ENCODE results near the gene POLR3GL. TPM values are rescaled to one million over a fixed set of nuclear protein-coding genes. Genes with fewer than 3 reads are reported as not detected.
A peak's percentile ranks its signal among the peaks of the same experiment; 100 is the strongest.

The POLR3GL gene, protein sequence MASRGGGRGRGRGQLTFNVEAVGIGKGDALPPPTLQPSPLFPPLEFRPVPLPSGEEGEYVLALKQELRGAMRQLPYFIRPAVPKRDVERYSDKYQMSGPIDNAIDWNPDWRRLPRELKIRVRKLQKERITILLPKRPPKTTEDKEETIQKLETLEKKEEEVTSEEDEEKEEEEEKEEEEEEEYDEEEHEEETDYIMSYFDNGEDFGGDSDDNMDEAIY
- polyA plus RNA-seq (2011; rRNA removed), result 23.1 and 25.0 TPM in 2 replicates
- polyA minus RNA-seq (2011; rRNA and poly(A)+ RNA removed), result 8.7 and 9.9 TPM in 2 replicates

DNA sequence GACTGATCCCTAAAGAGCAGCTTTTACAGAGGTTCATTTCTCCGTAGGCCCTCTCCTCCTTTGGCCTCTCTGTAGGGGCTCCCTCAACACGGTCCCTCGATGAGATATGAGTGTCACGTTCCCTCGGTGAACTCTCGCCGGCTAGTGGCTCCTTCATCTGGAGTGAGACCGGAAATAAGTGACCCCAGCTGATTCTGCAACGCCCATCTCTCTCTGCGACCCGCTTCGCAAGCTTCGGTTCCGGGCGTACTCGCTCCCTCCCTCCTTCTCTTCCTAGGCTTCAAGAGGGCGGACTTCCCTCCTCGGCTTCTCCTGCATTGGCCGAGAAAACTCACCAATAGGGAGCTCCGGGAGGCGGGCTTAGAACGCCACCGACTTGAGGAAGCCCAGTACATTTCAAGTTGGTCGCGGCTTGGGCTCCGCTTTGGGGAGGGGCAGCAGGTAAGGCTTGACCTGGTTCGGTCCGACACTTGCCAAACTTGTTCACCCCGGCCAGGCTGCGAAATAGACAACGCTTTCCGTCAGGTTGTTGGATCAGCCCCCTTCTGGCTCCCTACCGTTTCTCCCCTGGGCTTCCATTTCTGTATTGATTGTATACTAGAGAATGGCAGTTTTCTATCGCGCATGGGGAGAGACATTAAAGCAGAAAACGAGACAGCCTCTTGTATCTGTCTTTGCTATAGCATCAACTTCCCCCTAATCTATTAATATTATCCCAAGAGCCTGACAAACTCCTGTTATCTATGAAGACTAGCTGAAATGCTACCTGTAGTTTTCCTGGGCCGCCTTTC, at the start of gene POLR3GL, which contains the start of gene ANKRD34A:
Gene POLR3GL (plus strand): TSS at position 363 of the 791 bp plus-strand sequence. CDS start 10,176 bp downstream, outside the sequence.
Gene ANKRD34A (minus strand): TSS at position 248 of the 791 bp plus-strand sequence. CDS start 2,816 bp downstream, outside the sequence.
- ChIA-PET CTCF (interaction anchor here (1.1 to 4.0 kb wide), 8 partner anchors 14 to 119 kb away, joined by 3 to 37 read pairs (median 5); partner anchors contain the start of genes NUDT17 and RBM8A), POLR2A (interaction anchor here (1.0 to 3.5 kb wide), 9 partner anchors 15 to 119 kb away, joined by 3 to 21 read pairs (median 9); partner anchors contain the start of genes NUDT17, PEX11B, PIAS3 and RBM8A)
- H3K27ac ChIP-seq (ENCODE audit: low read depth, low read length), result peak within 1 kb of the TSS; percentile 89
- no peaks in the 10 kb centered on the region for H3K27me3 ChIP-seq (ENCODE audit: control insufficient read depth, insufficient read depth, low read length)
- peaks cover 7% of the 10 kb centered on the region for H3K9me3 ChIP-seq (ENCODE audit: control insufficient read depth, insufficient read depth, low read length)
- H3K4me3 ChIP-seq (ENCODE audit: low read depth, low read length), result peak within 1 kb of the TSS; percentile 79
- peak; percentile 72 for DNase-seq (ENCODE audit: low read depth, low spot score)
- TF ChIP-seq, protein P1, sequence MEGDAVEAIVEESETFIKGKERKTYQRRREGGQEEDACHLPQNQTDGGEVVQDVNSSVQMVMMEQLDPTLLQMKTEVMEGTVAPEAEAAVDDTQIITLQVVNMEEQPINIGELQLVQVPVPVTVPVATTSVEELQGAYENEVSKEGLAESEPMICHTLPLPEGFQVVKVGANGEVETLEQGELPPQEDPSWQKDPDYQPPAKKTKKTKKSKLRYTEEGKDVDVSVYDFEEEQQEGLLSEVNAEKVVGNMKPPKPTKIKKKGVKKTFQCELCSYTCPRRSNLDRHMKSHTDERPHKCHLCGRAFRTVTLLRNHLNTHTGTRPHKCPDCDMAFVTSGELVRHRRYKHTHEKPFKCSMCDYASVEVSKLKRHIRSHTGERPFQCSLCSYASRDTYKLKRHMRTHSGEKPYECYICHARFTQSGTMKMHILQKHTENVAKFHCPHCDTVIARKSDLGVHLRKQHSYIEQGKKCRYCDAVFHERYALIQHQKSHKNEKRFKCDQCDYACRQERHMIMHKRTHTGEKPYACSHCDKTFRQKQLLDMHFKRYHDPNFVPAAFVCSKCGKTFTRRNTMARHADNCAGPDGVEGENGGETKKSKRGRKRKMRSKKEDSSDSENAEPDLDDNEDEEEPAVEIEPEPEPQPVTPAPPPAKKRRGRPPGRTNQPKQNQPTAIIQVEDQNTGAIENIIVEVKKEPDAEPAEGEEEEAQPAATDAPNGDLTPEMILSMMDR (IDR thresholded peaks at IDR 0.05; ENCODE audit: low read depth, low read length), result peak; percentile 15; the same call in 1 of the 2 replicates

DNA sequence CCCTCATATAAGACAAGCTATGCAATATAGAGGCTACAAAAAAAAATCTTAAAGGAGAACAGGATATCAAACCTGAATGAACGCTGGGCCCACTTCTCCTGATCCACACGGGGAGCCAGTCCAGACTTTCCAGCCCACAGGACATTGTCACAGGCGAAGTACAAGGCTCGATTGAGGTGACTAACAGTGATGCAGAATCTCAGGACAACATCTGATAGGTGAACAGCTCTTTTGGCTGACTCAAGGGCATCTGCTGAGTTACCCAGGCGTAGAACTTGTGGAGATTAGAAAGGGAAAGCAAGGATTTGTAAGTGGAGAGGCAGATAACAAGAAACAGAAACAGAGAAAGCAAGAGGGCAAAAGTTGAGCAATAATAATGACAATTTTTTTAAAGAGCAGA, 47.7 kb upstream of the POLR3GL start:
- no peak for DNase-seq (ENCODE audit: low read depth, low spot score)
- Histone ChIP-seq H3K27me3 (ENCODE audit: control insufficient read depth, insufficient read depth, low read length) (no peaks in the 10 kb centered on the region), H3K9me3 (ENCODE audit: control insufficient read depth, insufficient read depth, low read length) (no peaks in the 10 kb centered on the region), H3K4me3 (ENCODE audit: low read depth, low read length) (no peak overlapping the region), H3K27ac (ENCODE audit: low read depth, low read length) (no peak overlapping the region)
- TF ChIP-seq, protein P1 (IDR thresholded peaks at IDR 0.05; ENCODE audit: low read depth, low read length), result no peak
- CTCF ChIA-PET, result interaction anchor here (0.8 to 4.1 kb wide), 3 partner anchors 25 to 91 kb away, joined by 4 to 27 read pairs (median 11); partner anchors contain the start of gene NUDT17
- POLR2A ChIA-PET, result no interaction called here

DNA sequence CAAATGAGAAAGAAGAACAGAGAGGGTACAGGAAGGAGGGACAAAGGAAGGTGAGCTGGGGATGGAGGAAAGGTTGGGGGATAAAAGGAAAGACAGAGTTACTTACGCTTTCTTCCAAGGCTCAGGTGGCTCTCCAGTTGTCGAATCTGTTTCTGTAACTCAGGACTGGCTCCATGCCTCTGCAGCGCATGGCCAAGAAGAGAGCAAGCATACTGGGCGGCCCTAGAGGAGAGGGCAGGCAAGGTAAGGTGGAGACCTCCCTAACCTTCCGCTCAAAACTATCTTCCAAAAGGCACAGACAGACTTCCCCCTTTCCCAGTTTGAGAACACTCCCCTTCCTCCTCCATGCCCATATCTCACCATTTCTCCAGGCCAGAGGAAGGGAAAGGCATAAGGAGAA, 46.9 kb upstream of the POLR3GL start:
- DNase-seq (ENCODE audit: low read depth, low spot score), result no peak
- TF ChIP-seq, protein P1 (IDR thresholded peaks at IDR 0.05; ENCODE audit: low read depth, low read length), result no peak
- POLR2A ChIA-PET, result interaction anchor here (1.4 to 2.4 kb wide), 2 partner anchors 10 to 25 kb away, joined by 12 to 15 read pairs; partner anchors contain the start of gene RBM8A
- Histone ChIP-seq H3K27ac (ENCODE audit: low read depth, low read length) (no peak overlapping the region), H3K4me3 (ENCODE audit: low read depth, low read length) (peak overlapping the region; percentile 95), H3K27me3 (ENCODE audit: control insufficient read depth, insufficient read depth, low read length) (no peaks in the 10 kb centered on the region), H3K9me3 (ENCODE audit: control insufficient read depth, insufficient read depth, low read length) (no peaks in the 10 kb centered on the region)
- CTCF ChIA-PET, result no interaction called here

DNA sequence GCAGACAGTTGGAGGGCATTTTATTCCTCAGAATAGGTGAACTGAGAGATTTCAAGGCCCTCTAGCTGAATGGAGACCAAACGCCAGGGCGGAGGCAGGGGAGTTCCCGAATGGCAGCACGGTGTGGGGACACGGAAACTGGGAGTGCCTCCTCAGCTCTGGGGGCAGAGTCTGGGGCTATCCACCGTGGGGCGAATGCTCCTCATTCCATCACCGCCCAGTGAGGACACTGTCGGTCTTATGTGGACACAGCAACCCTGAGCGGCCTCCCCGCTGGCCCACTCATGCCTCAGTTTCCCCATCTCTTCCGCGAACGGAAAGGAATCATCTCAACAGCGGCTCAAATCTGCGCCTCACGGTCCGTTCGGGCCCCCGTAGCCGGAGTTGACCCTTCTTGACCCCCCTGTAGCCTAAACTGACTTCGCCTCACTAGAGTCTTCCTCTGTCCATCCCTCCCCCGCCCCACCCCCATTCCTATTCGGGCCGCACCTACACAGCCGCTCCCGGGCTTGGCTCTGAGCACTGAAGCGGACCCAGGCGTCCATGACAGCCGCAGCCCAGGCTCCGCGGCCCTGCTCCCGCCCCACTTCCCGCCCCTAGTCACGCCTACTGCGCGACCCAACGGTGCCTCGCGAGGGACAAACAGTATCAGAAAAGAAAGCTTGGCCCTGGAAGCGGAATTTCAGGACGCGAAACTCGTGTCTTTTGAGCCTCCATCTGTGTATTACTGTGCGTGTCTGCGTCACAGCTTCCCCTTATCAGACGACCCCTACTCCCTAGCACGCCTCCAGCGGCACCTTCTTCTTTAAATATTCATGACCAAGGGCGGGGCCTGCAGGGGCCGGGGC, 46.1 kb upstream of the POLR3GL start, which contains the start of gene PEX11B:
Gene PEX11B (minus strand): TSS at position 574 of the 848 bp plus-strand sequence. CDS start 29 bp downstream, at position 545.
- DNase-seq (ENCODE audit: low read depth, low spot score), result peak; percentile 65
- H3K27me3 ChIP-seq (ENCODE audit: control insufficient read depth, insufficient read depth, low read length), result no peaks in the 10 kb centered on the region
- no peaks in the 10 kb centered on the region for H3K9me3 ChIP-seq (ENCODE audit: control insufficient read depth, insufficient read depth, low read length)
- peak within 1 kb of the TSS; percentile 95 for H3K4me3 ChIP-seq (ENCODE audit: low read depth, low read length)
- TF ChIP-seq, protein P1 (IDR thresholded peaks at IDR 0.05; ENCODE audit: low read depth, low read length), result no peak
- POLR2A ChIA-PET, result interaction anchor here (0.6 to 2.4 kb wide), 8 partner anchors 9 to 166 kb away, joined by 3 to 15 read pairs (median 6); partner anchors contain the start of genes ANKRD34A, ANKRD35, NUDT17 and PIAS3
- H3K27ac ChIP-seq (ENCODE audit: low read depth, low read length), result peak within 1 kb of the TSS; percentile 84
- CTCF ChIA-PET, result interaction anchor here (1.4 to 1.7 kb wide), 4 partner anchors 9 to 73 kb away, joined by 3 to 10 read pairs (median 5); partner anchors contain the start of genes ITGA10, NUDT17 and RBM8A
